WERI-Rb-1 (cell line): ENCODE data around the gene TGFBR3L.
"Not testable (repeated sequence)": the region's sequence is repeated elsewhere in the genome, so short reads cannot be mapped to it uniquely, and the experiment has no call there.

Experiments
- DNase-seq: peaks from one replicate; pipeline ENCODE4 v3.0.0-alpha.2; 2020
- H3K27ac ChIP-seq: fragments of 250-450 bp; sonication (Bioruptor Pico); 2 replicates; pipeline ENCODE4 v1.5.1; 2020; ENCODE audit warnings: mild to moderate bottlenecking, moderate library complexity
- H3K27me3 ChIP-seq: fragments of 250-450 bp; sonication (Bioruptor Pico); 2 replicates; pipeline ENCODE4 v1.5.1; 2021; ENCODE audit warnings: mild to moderate bottlenecking, low read depth, moderate library complexity; ENCODE audit not compliant: insufficient read depth, severe bottlenecking
- H3K36me3 ChIP-seq: fragments of 250-450 bp; sonication (Bioruptor Pico); 2 replicates; pipeline ENCODE4 v1.5.1; 2020; ENCODE audit warnings: mild to moderate bottlenecking, moderate library complexity
- H3K4me3 ChIP-seq: 2 replicates; pipeline ENCODE4 v1.5.1; 2011; ENCODE audit warnings: low read depth, mild to moderate bottlenecking, control low read depth, low read length
- H3K9me3 ChIP-seq: fragments of 250-450 bp; sonication (Bioruptor Pico); 2 replicates; pipeline ENCODE4 v1.5.1; 2021; ENCODE audit warnings: mild to moderate bottlenecking, moderate library complexity; ENCODE audit not compliant: severe bottlenecking
- CTCF ChIP-seq: IDR thresholded peaks from 2 replicates; pipeline ENCODE4 v1.5.1; 2011; ENCODE audit warnings: low read depth, mild to moderate bottlenecking, control low read depth, inconsistent platforms, low read length

The TGFBR3L gene

GRCh38 chr19:7917267-7918061 is 2.8 kb downstream of the TGFBR3L start:
- TF ChIP-seq CTCF = 0 out of 2 replicates have a peak, but pooled peaks have one; percentile 33
- H3K4me3 ChIP-seq = no peak overlapping the region
- H3K9me3 ChIP-seq = peaks cover 4% of the 10 kb centered on the region
- peaks cover 14% of the 10 kb centered on the region for H3K36me3 ChIP-seq
- peak; percentile 28 for DNase-seq
- no peaks in the 10 kb centered on the region for H3K27me3 ChIP-seq
- no peak overlapping the region for H3K27ac ChIP-seq

- not testable (repeated sequence) for H3K9me3 ChIP-seq, H3K4me3 ChIP-seq, H3K27ac ChIP-seq, H3K27me3 ChIP-seq
- DNase-seq = peak; percentile 6
- peaks cover 17% of the 10 kb centered on the region for H3K36me3 ChIP-seq
These were observed 3.5 kb downstream of the TGFBR3L start for GRCh38 chr19:7918062-7918614.

- Histone ChIP-seq H3K4me3 (peak overlapping the region; percentile 52), H3K27me3 (no peaks in the 10 kb centered on the region), H3K9me3 (peaks cover 4% of the 10 kb centered on the region), H3K36me3 (peaks cover 21% of the 10 kb centered on the region), H3K27ac (peak overlapping the region; percentile 86)
- no peak for TF ChIP-seq CTCF
- peak; percentile 30 for DNase-seq
These were observed 4.2 kb downstream of the TGFBR3L start for GRCh38 chr19:7918615-7919421.

- Histone ChIP-seq H3K9me3 (peaks cover 4% of the 10 kb centered on the region), H3K4me3 (peak within 1 kb of the TSS; percentile 52), H3K36me3 (peaks cover 28% of the 10 kb centered on the region), H3K27ac (peak within 1 kb of the TSS; percentile 86), H3K27me3 (no peaks in the 10 kb centered on the region)
- peak; percentile 97 for DNase-seq
- no peak for TF ChIP-seq CTCF
These were observed 5.2 kb downstream of the TGFBR3L start, which contains the start of gene SNAPC2 for GRCh38 chr19:7919610-7920518. SNAPC2 (plus strand) TSS chr19:7920338; CDS start chr19:7920367, 29 bp downstream.

- Histone ChIP-seq H3K4me3 (peak overlapping the region; percentile 52), H3K36me3 (peaks cover 28% of the 10 kb centered on the region), H3K27me3 (no peaks in the 10 kb centered on the region), H3K27ac (peak overlapping the region; percentile 86), H3K9me3 (peaks cover 4% of the 10 kb centered on the region)
- DNase-seq = peak; percentile 98
- no peak for TF ChIP-seq CTCF
These were observed 6.1 kb downstream of the TGFBR3L start for GRCh38 chr19:7920519-7921301.
